Right ventricle myocardium inferior (tissue), 1 donor: ENCODE measurements around the gene PNPLA5. TPM values are rescaled to one million over a fixed set of nuclear protein-coding genes. Genes with fewer than 3 reads are reported as not detected.
A peak's percentile ranks its signal among the peaks of the same experiment; 100 is the strongest.

ENCODE experiments used
- ATAC-seq: fragments of 200-7000 bp; cut with Tn5 transposase; one replicate; pipeline ENCODE4 v1.9.1; 2020; ENCODE audit warnings: mild to moderate bottlenecking, moderate library complexity
- DNase-seq: peaks from one replicate; pipeline ENCODE4 v3.0.0; 2021; ENCODE audit errors: missing footprints
- intact Hi-C: fragments of 100-400 bp; cut with DNase I; formaldehyde crosslinking; loops from one replicate; pipeline ENCODE4 v1.11.0; 2022
- long read RNA-seq: library from polyadenylated mRNA; unstranded; transcript quantifications from one replicate; pipeline ENCODE4 v2.0.0, GENCODE V29; 2021
- total RNA-seq: library from RNA; stranded (reverse); fragmentation: NEBNext Ultra II Directional; extraction: Animal tissue kit (Norgen Biotek cat#: 25700); gene quantifications from one replicate; pipeline ENCODE4 v1.2.1, GENCODE V29; 2021
- donor health status: DM: no; HTN: yes; CAD: no; lungs with severe emphysema.

PNPLA5 gene
- not detected for total RNA-seq
- long read RNA-seq: 0 reads

- intact Hi-C loops: no loop called here
- DNase-seq (no peak), ATAC-seq (no peak)
These were observed at the start of gene PNPLA5 for GRCh38 chr22:43891360-43892182. TSS of gene PNPLA5 (minus strand) at chr22:43892013. CDS start at chr22:43891880, 133 bp downstream.

- intact Hi-C loops: no loop called here
- ATAC-seq: no peak
- DNase-seq: no peak
These were observed 49.6 kb upstream of the PNPLA5 start for GRCh38 chr22:43941449-43941848.

GRCh38 chr22:43931771-43932170 is 40.0 kb upstream of the PNPLA5 start:
- no peak for DNase-seq
- intact Hi-C loops: no loop called here
- no peak for ATAC-seq

GRCh38 chr22:43928908-43929307 is 37.1 kb upstream of the PNPLA5 start:
- intact Hi-C loops: no loop called here
- no peak for ATAC-seq
- DNase-seq: no peak

GRCh38 chr22:43928468-43928867 is 36.7 kb upstream of the PNPLA5 start:
- DNase-seq (no peak), ATAC-seq (no peak)
- intact Hi-C loops: no loop called here

- no peak for DNase-seq
- ATAC-seq: no peak
- intact Hi-C loops: no loop called here
These were observed 34.5 kb upstream of the PNPLA5 start for GRCh38 chr22:43926349-43926710.

GRCh38 chr22:43925433-43926348 is 33.9 kb upstream of the PNPLA5 start:
- no peak for DNase-seq
- no peak for ATAC-seq
- intact Hi-C loops: no loop called here

- DNase-seq (no peak), ATAC-seq (no peak)
- intact Hi-C loops: no loop called here
These were observed 33.1 kb upstream of the PNPLA5 start for GRCh38 chr22:43924877-43925276.

GRCh38 chr22:43923631-43924464 is 32.0 kb upstream of the PNPLA5 start, which contains the start of gene PNPLA3:
TSS of gene PNPLA3 (plus strand) at chr22:43923805. CDS start at chr22:43923912, 107 bp downstream.
- ATAC-seq: peak; percentile 94
- intact Hi-C loops: no loop called here
- DNase-seq: peak; percentile 94

GRCh38 chr22:43923191-43923590 is 31.4 kb upstream of the PNPLA5 start:
- intact Hi-C loops: no loop called here
- ATAC-seq (no peak), DNase-seq (no peak)

- no peak for ATAC-seq
- DNase-seq: no peak
- intact Hi-C loops: no loop called here
These were observed 30.3 kb upstream of the PNPLA5 start for GRCh38 chr22:43922123-43922522.

- intact Hi-C loops: no loop called here
- DNase-seq (no peak), ATAC-seq (no peak)
These were observed 29.6 kb upstream of the PNPLA5 start for GRCh38 chr22:43921370-43921769.

- intact Hi-C loops: no loop called here
- DNase-seq (no peak), ATAC-seq (no peak)
These were observed 27.5 kb upstream of the PNPLA5 start for GRCh38 chr22:43919106-43919973.

GRCh38 chr22:43917521-43917920 is 25.7 kb upstream of the PNPLA5 start:
- intact Hi-C loops: no loop called here
- no peak for ATAC-seq
- no peak for DNase-seq

- intact Hi-C loops: no loop called here
- ATAC-seq: no peak
These were observed 19.5 kb upstream of the PNPLA5 start for GRCh38 chr22:43911351-43911750.

GRCh38 chr22:43910178-43910695 is 18.4 kb upstream of the PNPLA5 start:
- intact Hi-C loops: no loop called here
- DNase-seq (no peak), ATAC-seq (no peak)

More at GRCh38 chr22:43911351-43911750, 19.5 kb upstream of the PNPLA5 start:
- no peak for DNase-seq

GRCh38 chr22:43909708-43910107 is 17.9 kb upstream of the PNPLA5 start:
- DNase-seq (no peak), ATAC-seq (no peak)
- intact Hi-C loops: no loop called here

- intact Hi-C loops: no loop called here
- no peak for ATAC-seq
These were observed 13.9 kb upstream of the PNPLA5 start for GRCh38 chr22:43905681-43906080.

More at GRCh38 chr22:43905681-43906080, 13.9 kb upstream of the PNPLA5 start:
- DNase-seq: no peak
